ENCODE measurements around the gene PPFIA3. TPM values are rescaled to one million over a fixed set of nuclear protein-coding genes. Genes with fewer than 3 reads are reported as not detected.
A peak's percentile ranks its signal among the peaks of the same experiment; 100 is the strongest.

Gene PPFIA3
- total and polyA plus RNA-seq, 4 donors = 1.5 to 4.6 (median 2.4) TPM

DNA sequence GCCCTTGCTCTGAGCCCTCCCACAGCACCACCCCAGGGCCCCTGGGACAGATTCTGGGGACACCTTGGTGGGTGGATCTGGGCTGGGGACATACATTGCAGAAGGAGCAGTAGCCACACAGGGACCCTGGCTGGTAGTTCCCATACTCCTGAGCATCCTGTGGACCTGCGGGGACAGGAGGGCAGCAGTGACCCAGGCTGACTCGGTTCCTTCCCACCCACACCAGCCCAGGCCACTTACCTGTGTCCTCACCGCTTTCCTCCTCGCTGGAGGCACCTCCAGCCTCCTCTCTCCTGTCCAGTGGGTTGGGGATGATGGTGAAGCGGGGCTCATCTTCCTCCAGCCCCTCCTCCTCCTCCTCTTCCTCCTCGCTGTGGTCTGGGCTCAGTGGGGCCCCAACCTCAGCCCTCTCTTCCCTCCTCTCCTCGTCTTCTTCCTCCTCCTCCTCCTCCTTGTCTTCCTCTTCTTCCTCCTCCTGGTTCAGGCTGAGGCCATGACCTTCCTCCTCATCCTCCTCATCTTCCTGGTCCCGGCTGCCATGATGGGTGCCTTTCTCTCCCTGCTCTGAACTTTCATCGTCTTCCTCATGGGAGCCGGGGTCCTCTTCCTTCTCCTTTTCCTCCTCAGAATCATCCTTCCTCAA lies 33.9 kb downstream of the PPFIA3 start (continued):
- TF ChIP-seq, protein P1, sequence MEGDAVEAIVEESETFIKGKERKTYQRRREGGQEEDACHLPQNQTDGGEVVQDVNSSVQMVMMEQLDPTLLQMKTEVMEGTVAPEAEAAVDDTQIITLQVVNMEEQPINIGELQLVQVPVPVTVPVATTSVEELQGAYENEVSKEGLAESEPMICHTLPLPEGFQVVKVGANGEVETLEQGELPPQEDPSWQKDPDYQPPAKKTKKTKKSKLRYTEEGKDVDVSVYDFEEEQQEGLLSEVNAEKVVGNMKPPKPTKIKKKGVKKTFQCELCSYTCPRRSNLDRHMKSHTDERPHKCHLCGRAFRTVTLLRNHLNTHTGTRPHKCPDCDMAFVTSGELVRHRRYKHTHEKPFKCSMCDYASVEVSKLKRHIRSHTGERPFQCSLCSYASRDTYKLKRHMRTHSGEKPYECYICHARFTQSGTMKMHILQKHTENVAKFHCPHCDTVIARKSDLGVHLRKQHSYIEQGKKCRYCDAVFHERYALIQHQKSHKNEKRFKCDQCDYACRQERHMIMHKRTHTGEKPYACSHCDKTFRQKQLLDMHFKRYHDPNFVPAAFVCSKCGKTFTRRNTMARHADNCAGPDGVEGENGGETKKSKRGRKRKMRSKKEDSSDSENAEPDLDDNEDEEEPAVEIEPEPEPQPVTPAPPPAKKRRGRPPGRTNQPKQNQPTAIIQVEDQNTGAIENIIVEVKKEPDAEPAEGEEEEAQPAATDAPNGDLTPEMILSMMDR (IDR thresholded peaks at IDR 0.05; ENCODE audit: low read depth, low read length, missing input control) = no peak

DNA sequence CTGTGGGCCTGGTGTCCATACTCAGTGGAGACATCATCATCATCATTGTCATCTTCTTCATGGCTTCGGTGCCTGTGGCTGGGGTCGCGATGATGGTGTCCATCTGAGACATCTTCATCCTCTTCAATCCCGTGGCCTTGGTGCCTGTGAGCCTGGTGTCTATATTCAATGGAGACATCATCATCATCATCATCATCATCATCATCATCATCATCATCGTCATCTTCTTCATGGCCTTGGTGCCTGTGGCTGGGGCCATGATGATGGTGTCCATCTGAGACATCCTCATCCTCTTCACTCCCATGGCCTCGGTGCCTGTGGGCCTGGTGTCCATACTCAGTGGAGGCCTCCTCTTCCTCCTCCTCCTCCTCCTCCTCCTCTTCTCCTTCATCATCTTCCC lies 34.9 kb downstream of the PPFIA3 start:
- no peak for TF ChIP-seq RAD21 (IDR thresholded peaks at IDR 0.05)
- TF ChIP-seq HNF4A (conservative IDR thresholded peaks at IDR 0.05) = no peak
- TF ChIP-seq TAF1 (conservative IDR thresholded peaks at IDR 0.05) = no peak
- TF ChIP-seq YY1 (IDR thresholded peaks at IDR 0.05) = no peak
- TF ChIP-seq, protein P2, sequence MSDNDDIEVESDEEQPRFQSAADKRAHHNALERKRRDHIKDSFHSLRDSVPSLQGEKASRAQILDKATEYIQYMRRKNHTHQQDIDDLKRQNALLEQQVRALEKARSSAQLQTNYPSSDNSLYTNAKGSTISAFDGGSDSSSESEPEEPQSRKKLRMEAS (IDR thresholded peaks at IDR 0.05) = no peak
- TF ChIP-seq HNF4G (IDR thresholded peaks at IDR 0.05) = no peak
- no peak for TF ChIP-seq JUND (IDR thresholded peaks at IDR 0.05)
- no peak for TF ChIP-seq SP1 (IDR thresholded peaks at IDR 0.05)
- 95% methylated on average over 6 of the region's 6 CpGs for WGBS
- no peak overlapping the region for H3K9ac ChIP-seq (ENCODE audit: low read depth in 1 of 2, low read length in 2 of 2)
- no peaks in the 10 kb centered on the region for H3K9me3 ChIP-seq (ENCODE audit: control insufficient read depth in 4 of 4, low read length in 3 of 4)
- H3K4me1 ChIP-seq (ENCODE audit: control insufficient read depth in 4 of 4, insufficient read depth in 4 of 4, low read length in 3 of 4) = peaks cover 3 to 26% (median 17%) of the 10 kb centered on the region in 4 donors
- DNase-seq (ENCODE audit: low spot score) = no peak
- no peaks in the 10 kb centered on the region for H3K36me3 ChIP-seq (ENCODE audit: control insufficient read depth in 4 of 4, insufficient read depth in 3 of 4, low read depth in 1 of 4, low read length in 3 of 4)
- no peak overlapping the region for H3K4me3 ChIP-seq (ENCODE audit: low read depth in 1 of 3, low read length in 3 of 3)
- H3K27ac ChIP-seq (ENCODE audit: low read depth in 1 of 2, low read length in 2 of 2) = no peak overlapping the region
- no peaks in the 10 kb centered on the region for H3K27me3 ChIP-seq (ENCODE audit: control insufficient read depth in 4 of 4, insufficient read depth in 4 of 4, low read length in 3 of 4)

DNA sequence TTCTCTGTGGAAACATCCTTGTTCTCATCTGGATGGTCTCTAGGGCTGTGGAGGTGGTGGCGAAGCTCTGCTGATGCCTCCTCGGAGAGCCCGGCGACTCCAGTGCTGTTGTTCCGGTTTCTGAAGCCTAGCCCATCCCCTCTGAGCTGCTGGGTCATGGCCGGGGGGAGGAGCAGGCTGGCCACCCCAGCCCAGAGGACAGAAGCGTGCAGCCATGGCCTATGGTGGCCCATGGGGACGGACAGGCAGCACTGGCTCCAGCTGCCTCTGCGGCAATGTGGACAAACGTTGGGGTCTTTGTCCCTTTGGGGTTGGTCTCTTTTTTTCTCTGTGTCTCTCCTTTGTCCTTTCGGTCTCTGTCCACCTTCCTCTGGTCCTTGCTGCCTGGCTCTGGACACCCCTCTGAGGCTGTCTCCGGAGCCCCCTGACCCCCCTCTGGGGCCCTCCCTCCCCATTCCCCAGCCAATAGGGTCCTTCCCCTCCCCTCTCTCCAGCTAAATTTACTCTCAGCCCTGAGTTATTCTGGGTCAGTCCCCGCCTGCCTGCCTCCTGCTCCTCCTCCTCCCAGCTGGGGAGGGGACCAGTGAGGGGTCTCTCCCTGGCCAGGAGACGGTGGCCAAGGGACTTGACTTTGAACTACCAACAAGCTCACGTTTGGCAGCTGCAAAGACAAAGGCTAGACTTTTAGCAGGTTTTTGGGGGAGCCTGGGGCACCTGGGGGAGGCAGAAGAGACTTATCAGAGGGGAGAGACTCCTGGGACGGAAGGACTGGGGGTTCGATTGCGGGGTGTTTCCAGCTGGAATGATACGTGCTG lies 35.9 kb downstream of the PPFIA3 start, which contains the start of gene HRC:
Gene HRC, minus strand, starts transcription at position 392 of the 815 bp plus-strand sequence. Its CDS starts 159 bp downstream, at position 233.
- DNase-seq (ENCODE audit: low spot score) = peak; percentile 33
- no peak within 1 kb of the TSS for H3K4me3 ChIP-seq (ENCODE audit: low read depth in 1 of 3, low read length in 3 of 3)
- peak within 1 kb of the TSS; percentile 16 to 37 for H3K27ac ChIP-seq (ENCODE audit: low read depth in 1 of 2, low read length in 2 of 2)
- no peak within 1 kb of the TSS for H3K9ac ChIP-seq (ENCODE audit: low read depth in 1 of 2, low read length in 2 of 2)
- H3K9me3 ChIP-seq (ENCODE audit: control insufficient read depth in 4 of 4, low read length in 3 of 4) = no peaks in the 10 kb centered on the region
- no peaks in the 10 kb centered on the region for H3K27me3 ChIP-seq (ENCODE audit: control insufficient read depth in 4 of 4, insufficient read depth in 4 of 4, low read length in 3 of 4)
- H3K4me1 ChIP-seq (ENCODE audit: control insufficient read depth in 4 of 4, insufficient read depth in 4 of 4, low read length in 3 of 4) = peaks cover 3 to 18% (median 13%) of the 10 kb centered on the region in 4 donors
- H3K36me3 ChIP-seq (ENCODE audit: control insufficient read depth in 4 of 4, insufficient read depth in 3 of 4, low read depth in 1 of 4, low read length in 3 of 4) = peaks cover 0 to 2% (median 0%) of the 10 kb centered on the region in 4 donors
- WGBS = 59% methylated on average over 19 of the region's 19 CpGs
- TF ChIP-seq FOXA1 (IDR thresholded peaks at IDR 0.05) = no peak
- no peak for TF ChIP-seq HNF4A (conservative IDR thresholded peaks at IDR 0.05)
- no peak for TF ChIP-seq YY1 (IDR thresholded peaks at IDR 0.05)
- TF ChIP-seq, protein P3, sequence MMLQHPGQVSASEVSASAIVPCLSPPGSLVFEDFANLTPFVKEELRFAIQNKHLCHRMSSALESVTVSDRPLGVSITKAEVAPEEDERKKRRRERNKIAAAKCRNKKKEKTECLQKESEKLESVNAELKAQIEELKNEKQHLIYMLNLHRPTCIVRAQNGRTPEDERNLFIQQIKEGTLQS (IDR thresholded peaks at IDR 0.05) = no peak
- TF ChIP-seq, protein P2 (IDR thresholded peaks at IDR 0.05) = no peak
- TF ChIP-seq, protein P4, sequence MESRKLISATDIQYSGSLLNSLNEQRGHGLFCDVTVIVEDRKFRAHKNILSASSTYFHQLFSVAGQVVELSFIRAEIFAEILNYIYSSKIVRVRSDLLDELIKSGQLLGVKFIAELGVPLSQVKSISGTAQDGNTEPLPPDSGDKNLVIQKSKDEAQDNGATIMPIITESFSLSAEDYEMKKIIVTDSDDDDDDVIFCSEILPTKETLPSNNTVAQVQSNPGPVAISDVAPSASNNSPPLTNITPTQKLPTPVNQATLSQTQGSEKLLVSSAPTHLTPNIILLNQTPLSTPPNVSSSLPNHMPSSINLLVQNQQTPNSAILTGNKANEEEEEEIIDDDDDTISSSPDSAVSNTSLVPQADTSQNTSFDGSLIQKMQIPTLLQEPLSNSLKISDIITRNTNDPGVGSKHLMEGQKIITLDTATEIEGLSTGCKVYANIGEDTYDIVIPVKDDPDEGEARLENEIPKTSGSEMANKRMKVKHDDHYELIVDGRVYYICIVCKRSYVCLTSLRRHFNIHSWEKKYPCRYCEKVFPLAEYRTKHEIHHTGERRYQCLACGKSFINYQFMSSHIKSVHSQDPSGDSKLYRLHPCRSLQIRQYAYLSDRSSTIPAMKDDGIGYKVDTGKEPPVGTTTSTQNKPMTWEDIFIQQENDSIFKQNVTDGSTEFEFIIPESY (IDR thresholded peaks at IDR 0.05) = no peak
- no peak for TF ChIP-seq NR2F2 (IDR thresholded peaks at IDR 0.05)
- TF ChIP-seq RAD21 (IDR thresholded peaks at IDR 0.05) = no peak
- no peak for TF ChIP-seq EGR1 (IDR thresholded peaks at IDR 0.05; ENCODE audit: low read depth in 2 of 2)

Data from liver (tissue), 9 donors.